IMR-90 (cell line): ENCODE data around the gene MGAT5B.

Experiments used
- MAZ ChIP-seq: IDR thresholded peaks from 2 replicates; pipeline ENCODE4 v1.6.1; 2012; ENCODE audit warnings: low read depth, mild to moderate bottlenecking, low read length, improper control_type of control experiment, moderate library complexity, borderline replicate concordance
- MXI1 ChIP-seq: IDR thresholded peaks from 2 replicates; pipeline ENCODE4 v1.6.1; 2012; ENCODE audit warnings: low read depth, mild to moderate bottlenecking, low read length, moderate library complexity, borderline replicate concordance
- RFX5 ChIP-seq: IDR thresholded peaks from 2 replicates; pipeline ENCODE4 v1.8.0; 2012; ENCODE audit warnings: low read depth, mild to moderate bottlenecking, low read length, moderate library complexity
- USF2 ChIP-seq: fragments of 150-350 bp; IDR thresholded peaks from 2 replicates; pipeline ENCODE4 v1.6.1; 2017; ENCODE audit warnings: mild to moderate bottlenecking, antibody characterized with exemption, low read length, low read depth
- TF ChIP-seq, protein P1 (sequence below): conservative IDR thresholded peaks from 2 replicates; pipeline ENCODE4 v1.5.1; 2012; ENCODE audit warnings: mild to moderate bottlenecking, low read depth, low read length, improper control_type of control experiment
- TF ChIP-seq, protein P2 (sequence below): fragments of 150-350 bp; IDR thresholded peaks from 2 replicates; pipeline ENCODE4 v1.6.1; 2016; ENCODE audit warnings: low read depth, mild to moderate bottlenecking, low read length, moderate library complexity, borderline replicate concordance

DNA sequence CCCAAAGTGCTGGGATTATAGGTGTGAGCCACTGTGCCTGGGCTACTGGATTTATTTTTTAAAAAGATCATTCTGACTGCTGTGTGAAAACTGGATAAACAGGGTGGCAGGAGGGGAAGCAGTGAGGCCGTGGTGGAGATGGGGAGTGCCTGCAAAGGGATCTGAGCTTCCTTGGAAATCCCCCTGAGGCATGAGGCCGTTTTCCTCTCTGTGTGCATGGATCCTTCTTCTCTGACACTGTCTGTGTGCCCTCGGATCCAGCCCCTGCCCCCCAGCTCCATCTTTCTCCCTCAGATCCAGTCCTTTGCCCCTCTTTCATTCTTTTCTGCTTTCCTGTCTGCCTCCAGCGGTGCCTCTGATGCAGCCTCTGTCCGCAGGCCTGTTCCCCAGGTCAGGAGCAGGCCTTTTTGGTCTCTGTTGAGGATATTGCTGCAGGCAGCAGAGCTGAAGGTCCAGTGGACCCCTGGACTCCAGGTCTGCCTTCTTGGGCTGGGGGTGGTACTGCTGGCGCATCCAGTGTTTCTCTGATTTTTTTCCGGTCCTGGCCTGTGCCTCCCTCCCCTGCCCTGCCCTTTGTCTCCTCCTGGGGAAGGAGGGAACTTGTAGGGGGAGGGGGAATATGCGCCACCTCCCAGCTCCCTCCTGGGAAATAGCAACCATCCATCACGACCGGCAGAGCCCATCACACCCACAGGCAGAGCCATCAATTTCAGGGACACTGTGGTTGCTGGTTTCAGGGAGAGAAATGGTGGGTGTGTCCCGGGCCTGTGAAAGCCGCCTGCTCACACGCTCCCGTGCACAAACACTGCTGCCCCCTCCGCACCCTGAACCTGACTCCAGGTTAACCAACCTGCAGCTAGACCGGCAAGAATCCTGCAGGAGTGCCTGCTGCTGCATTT, 17.0 kb downstream of the MGAT5B start:
- TF ChIP-seq, protein P1, sequence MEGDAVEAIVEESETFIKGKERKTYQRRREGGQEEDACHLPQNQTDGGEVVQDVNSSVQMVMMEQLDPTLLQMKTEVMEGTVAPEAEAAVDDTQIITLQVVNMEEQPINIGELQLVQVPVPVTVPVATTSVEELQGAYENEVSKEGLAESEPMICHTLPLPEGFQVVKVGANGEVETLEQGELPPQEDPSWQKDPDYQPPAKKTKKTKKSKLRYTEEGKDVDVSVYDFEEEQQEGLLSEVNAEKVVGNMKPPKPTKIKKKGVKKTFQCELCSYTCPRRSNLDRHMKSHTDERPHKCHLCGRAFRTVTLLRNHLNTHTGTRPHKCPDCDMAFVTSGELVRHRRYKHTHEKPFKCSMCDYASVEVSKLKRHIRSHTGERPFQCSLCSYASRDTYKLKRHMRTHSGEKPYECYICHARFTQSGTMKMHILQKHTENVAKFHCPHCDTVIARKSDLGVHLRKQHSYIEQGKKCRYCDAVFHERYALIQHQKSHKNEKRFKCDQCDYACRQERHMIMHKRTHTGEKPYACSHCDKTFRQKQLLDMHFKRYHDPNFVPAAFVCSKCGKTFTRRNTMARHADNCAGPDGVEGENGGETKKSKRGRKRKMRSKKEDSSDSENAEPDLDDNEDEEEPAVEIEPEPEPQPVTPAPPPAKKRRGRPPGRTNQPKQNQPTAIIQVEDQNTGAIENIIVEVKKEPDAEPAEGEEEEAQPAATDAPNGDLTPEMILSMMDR: no peak
- TF ChIP-seq RFX5 (no peak), MXI1 (no peak), MAZ (no peak), USF2 (no peak)
- TF ChIP-seq, protein P2, sequence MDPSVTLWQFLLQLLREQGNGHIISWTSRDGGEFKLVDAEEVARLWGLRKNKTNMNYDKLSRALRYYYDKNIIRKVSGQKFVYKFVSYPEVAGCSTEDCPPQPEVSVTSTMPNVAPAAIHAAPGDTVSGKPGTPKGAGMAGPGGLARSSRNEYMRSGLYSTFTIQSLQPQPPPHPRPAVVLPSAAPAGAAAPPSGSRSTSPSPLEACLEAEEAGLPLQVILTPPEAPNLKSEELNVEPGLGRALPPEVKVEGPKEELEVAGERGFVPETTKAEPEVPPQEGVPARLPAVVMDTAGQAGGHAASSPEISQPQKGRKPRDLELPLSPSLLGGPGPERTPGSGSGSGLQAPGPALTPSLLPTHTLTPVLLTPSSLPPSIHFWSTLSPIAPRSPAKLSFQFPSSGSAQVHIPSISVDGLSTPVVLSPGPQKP: no peak
